GM18505 (cell line): ENCODE results near the gene ALCAM.
"Not testable (repeated sequence)": the region's sequence is repeated elsewhere in the genome, so short reads cannot be mapped to it uniquely, and the experiment has no call there.

ENCODE experiments used
- ATAC-seq: cut with Tn5 transposase; IDR thresholded peaks from one replicate; pipeline ENCODE4 v1.9.1; 2021; ENCODE audit not compliant: unreplicated experiment
- POLR2A ChIP-seq: IDR thresholded peaks from 4 replicates; pipeline ENCODE4 v1.6.1; 2011; ENCODE audit warnings: borderline replicate concordance; ENCODE audit not compliant: insufficient read depth, insufficient read length; ENCODE audit errors: extremely low read depth

The ALCAM gene

DNA sequence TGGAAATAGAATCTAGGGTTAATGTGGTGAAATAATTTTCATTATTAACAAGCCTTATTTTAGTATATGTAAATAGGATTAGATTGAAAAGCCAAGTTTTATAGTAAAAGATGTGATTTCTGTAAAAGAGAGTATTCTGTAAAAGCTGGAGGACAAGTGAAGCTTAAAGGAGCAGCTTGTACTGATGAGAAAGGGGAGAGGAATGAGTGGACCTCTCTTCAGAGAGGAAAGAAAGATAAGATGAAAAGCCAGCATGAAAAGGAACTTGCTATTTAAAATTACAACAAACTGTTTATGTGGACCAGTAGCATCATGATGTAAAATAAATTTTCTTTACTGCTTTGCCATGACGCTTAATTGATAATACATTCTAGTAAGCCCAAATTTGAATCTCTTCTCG is 18.5 kb downstream of the ALCAM start:
- ATAC-seq = no peak
- no peak for TF ChIP-seq POLR2A

DNA sequence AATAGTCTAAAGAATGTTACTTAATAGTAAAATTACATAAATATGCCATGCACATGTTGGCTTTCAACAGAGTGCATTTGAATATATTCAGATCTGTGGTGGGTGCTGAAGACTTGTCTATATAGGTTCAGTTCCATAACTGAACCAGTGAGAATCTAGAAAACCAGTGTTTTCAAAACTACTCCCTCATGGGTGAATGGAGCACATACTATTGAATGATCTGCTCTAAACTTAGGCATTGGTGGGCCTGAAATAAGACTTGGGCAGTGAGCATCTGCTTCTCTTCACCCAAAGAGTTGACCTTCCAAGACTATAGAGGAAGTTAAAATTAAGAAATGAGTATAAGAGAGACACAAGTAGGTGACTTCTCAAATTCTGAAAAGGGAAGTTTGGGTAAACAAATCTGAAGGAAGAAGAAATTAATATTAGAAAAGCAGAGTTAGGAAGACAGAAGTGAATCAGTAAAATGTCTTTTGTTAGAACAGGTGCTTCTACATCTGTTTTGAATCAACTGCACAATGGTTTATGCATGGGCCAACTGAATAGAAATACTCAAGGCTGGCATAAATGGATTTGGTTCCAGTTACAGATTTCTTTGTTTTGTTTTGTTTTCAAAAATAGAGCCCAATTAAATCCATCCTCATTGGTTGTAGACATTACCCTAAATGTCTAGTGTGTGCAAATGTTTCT is 19.3 kb downstream of the ALCAM start:
- ATAC-seq = peak; percentile 77
- TF ChIP-seq POLR2A = no peak

DNA sequence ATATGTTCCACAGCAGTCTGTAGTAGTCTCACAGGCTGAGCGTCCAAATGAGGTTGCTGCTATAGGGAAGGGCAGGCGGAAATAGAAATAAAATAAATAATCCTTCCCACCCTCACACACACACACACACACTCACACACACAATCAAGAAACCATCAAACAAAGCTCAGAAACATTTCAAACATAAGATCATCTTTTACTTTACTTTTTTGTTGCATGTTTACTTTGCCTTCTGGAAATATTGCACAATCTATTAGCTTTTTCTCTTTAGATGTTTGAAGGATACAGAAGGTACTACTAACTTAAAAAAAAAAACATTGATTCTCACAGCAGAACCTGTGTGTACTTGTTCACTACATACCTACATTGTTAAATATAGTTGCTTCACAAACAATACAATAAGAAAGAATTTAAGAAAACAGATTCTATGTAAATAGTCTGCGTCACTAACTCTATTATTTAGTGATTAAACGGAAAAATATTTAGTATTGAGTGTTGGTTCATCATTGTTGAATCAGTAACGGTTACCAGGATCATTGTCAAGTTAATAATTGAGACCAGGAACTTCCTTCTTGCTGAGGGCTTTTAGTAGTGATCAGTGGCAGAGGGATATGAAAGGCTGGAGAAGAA is 20.5 kb downstream of the ALCAM start:
- TF ChIP-seq POLR2A = no peak
- no peak for ATAC-seq

DNA sequence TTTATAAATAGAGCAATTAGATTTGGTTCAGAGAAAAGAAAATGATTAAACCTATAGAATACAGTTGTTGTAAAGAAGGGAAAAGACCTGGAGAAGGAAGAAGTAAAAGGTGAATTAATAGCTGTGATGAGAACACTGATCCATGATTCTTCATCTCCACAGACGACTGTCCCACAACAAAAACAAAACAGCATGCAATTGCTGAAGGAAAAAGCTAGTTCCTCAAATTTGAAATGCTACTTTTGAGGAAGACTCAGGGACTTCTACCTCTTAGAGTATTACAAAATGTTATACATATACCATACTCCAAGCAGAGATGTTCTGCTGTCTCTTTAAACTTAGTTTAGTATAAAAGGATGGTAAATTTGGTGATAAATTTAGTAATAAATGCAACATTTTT is 21.5 kb downstream of the ALCAM start:
- ATAC-seq = no peak

DNA sequence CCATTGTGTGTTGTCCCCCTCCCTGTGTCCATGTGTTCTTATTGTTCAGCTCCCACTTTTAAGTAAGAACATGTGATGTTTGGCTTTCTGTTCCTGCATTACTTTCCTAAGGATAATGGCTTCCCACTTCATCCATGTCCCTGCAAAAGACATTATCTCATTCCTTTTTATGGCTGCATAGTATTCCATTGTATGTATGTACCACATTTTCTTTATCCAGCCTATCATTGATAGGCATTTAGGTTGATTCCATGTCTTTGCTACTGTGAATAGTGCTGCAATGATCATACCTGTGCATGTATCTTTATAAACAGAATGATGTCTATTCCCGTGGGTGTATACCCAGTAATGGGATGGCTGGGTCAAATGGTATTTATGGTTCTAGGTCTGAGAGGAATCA is 23.1 kb downstream of the ALCAM start:
- not testable (repeated sequence) for ATAC-seq

More for the DNA sequence above, 21.5 kb downstream of the ALCAM start:
- no peak for TF ChIP-seq POLR2A

DNA sequence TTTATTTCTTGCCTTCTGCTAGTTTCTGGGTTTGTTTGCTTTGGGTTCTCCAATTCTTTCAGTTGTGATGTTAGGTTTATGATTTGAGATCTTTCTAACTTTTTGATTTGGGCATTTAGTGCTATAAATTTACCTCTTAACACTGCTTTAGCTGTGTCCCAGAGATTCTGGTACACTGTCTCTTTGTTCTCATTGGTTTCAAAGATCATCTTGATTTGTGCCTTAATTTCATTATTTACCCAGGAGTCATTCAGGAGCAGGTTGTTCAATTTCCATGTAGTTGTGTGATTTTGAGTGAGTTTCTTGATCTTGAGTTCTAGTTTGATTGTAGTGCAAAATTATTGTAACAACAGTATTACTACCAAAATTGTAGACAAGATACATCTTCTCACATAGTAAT is 25.9 kb downstream of the ALCAM start:
- ATAC-seq = not testable (repeated sequence)

DNA sequence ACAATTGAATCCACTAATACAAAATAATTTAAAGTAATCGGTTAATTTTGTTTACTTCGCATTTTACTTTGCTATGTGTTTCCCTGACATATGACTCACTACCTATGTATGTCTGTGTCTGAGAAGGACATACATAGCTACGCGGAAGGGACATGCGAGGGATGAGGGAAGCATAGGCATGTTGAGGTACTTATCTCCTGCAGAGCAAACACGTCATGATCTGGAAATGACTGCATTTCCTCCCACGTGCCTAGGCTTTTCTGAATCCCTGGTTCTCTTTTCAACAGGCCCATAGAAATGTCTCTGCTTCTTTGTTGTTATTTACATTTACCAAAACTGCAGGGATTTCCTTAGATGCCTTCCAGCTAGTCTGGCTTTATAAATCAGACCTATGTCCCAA is 27.5 kb downstream of the ALCAM start:
- no peak for TF ChIP-seq POLR2A
- no peak for ATAC-seq

- TF ChIP-seq POLR2A = no peak
- no peak for ATAC-seq
Observed at GRCh38 chr3:105397974-105398373, 31.3 kb downstream of the ALCAM start.

DNA sequence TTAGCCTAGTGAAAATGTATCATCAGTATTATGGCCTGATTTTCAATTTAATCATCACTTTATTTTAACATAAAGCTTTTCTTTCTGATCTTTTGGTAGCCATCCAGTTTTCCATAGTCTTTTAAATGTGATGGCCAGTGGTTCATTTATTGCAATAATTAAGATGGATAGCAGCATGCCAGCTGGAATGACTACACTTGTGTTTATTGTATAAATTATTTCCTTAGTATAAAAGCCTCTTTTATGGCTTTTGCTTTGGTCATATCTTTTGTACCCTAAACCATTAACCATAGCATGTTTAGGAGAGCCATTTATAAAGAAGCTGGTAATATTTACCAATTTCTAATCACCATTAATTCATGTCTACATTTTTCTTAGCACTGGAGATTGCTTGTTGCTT is 31.7 kb downstream of the ALCAM start:
- no peak for TF ChIP-seq POLR2A
- ATAC-seq = no peak

GRCh38 chr3:105399062-105399461 is 32.4 kb downstream of the ALCAM start:
- no peak for TF ChIP-seq POLR2A
- no peak for ATAC-seq

DNA sequence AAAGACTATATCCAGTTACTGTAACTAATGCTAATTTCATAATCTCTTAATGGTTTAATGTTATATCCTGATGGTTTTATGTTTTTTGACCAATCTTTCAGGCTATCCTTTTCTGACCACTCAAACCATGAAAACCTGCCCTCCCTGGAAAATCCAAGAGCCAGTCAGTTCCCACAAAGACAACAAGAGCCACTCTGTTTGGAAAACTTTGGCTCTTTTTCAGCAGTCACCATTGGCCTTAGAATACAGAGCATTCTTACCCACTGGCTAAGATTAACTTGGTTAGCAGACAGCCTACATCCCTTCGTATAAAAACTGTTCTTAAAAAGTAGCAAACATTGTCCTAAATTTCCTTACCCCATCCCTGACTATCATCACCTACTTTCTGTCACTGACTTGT is 32.9 kb downstream of the ALCAM start:
- TF ChIP-seq POLR2A = no peak
- ATAC-seq = no peak

DNA sequence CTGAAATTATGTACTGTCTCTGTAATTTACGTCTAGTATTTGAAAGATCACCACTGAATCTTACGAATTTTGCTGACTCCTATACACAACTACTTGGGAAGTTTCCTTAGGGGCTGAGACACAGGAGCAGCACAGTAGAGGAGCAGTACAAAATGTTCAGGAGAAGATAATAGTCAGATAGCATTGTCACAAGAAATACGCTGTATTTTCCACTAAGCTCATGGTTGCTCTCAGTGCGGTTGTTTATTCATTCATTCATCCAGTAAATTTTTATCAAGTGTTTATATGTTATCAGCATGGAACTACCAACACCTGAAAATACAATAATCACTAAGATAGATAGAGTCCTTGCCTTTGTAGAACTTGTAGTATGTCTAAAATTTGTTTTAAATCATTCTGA is 34.5 kb downstream of the ALCAM start:
- no peak for ATAC-seq
- no peak for TF ChIP-seq POLR2A

DNA sequence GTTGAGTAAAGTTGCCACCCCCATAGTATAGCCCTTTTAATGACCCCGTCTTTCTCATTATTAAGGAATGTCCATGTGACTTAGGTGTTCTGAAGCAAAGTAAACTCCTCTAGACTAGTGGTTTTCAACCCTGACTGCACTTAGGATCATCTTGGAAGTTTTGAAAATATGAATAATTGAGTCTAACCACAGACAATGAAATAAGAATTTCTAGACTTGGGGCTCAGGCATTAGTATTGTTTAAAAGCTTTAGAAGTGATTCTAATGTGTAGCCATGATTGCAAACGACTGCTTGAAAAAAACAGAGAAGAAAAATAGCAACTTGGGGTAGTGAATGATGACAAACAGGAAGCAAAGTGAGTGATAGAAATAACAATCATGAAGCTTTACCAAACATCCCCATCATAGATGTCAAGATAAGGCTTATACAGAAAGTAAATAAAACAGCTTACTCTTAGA is 35.0 kb downstream of the ALCAM start:
- no peak for ATAC-seq

DNA sequence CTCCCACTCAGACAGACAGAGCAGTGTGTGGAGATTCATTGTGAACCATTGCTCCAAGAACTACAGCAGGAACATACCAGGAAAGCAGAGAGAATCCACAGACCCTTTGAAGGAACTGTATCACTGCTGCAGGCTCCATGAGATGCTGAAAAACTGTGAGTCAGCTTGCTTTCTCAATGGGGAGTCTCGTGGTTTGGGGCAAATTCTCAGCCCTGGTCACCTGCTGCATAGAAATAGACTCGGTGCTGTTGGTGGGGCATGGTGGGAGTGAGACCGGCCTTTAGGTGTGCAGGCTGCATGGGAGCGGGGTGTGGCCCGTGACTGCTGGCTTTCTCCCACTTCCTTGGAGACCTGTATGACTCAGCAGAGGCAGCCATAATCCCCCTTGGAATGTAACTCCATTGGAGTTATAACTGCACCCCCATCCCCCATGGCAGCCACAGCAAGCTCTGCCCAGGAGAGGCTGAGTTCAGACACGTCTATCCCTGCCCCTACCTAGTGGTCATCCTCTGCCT is 35.6 kb downstream of the ALCAM start:
- no peak for ATAC-seq
- TF ChIP-seq POLR2A = no peak

More for the DNA sequence above, 35.0 kb downstream of the ALCAM start:
- TF ChIP-seq POLR2A = no peak

DNA sequence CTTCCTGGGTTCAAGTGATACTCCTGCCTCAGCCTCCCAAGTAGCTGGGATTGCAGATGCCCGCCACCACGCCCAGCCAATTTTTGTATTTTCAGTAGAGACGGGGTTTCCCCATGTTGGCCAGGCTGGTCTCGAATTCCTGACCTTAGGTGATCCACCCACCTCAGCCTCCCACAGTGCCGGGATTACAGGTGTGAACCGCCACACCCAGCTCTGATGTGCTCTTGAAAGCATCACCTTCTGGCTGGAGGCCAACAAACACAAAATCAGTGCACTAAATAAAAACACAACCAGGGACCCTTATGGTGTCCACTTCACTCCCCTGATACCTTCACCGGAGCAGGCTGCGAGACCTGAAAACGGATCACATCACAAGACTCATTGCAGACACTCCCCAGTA is 36.3 kb downstream of the ALCAM start:
- not testable (repeated sequence) for ATAC-seq
